Fibroblast of lung (primary cell): ENCODE results near the gene ARHGAP18. TPM values are rescaled to one million over a fixed set of nuclear protein-coding genes. Genes with fewer than 3 reads are reported as not detected.
A peak's percentile ranks its signal among the peaks of the same experiment; 100 is the strongest.

Experiments used
- DNase-seq, 2 donors: peaks; one replicate each; pipeline versions ENCODE4 v3.0.0 to v3.0.0-alpha.2; 2010; ENCODE audit warnings: low read depth in 2 of 2
- H2AFZ ChIP-seq: 2 replicates; pipeline ENCODE4 v1.5.1; 2012; ENCODE audit warnings: low read length, control low read depth, inconsistent platforms
- H3K27ac ChIP-seq: 2 replicates; pipeline ENCODE4 v1.5.1; 2011; ENCODE audit warnings: low read length, control low read depth; ENCODE audit not compliant: insufficient read depth
- H3K27me3 ChIP-seq: 2 replicates; pipeline ENCODE4 v1.5.1; 2011; ENCODE audit warnings: mild to moderate bottlenecking, low read length; ENCODE audit not compliant: control insufficient read depth, insufficient read depth
- H3K36me3 ChIP-seq: 2 replicates; pipeline ENCODE4 v1.5.1; 2011; ENCODE audit warnings: low read length; ENCODE audit not compliant: control insufficient read depth, insufficient read depth
- H3K4me1 ChIP-seq: 2 replicates; pipeline ENCODE4 v1.5.1; 2011; ENCODE audit warnings: low read length; ENCODE audit not compliant: control insufficient read depth, insufficient read depth; ENCODE audit errors: extremely low read depth
- H3K4me2 ChIP-seq: 2 replicates; pipeline ENCODE4 v1.5.1; 2011; ENCODE audit warnings: low read length, control low read depth; ENCODE audit not compliant: insufficient read depth; ENCODE audit errors: extremely low read depth
- H3K4me3 ChIP-seq, 4 experiments: fragments of 200-600 bp in 1 of 4; sonication (generic) in 1 of 4; replicated peaks in 1 of 4; 2 replicates each; pipeline ENCODE4 v1.5.1; 2011 to 2016; ENCODE audit warnings: low read length in 4 of 4, low read depth in 3 of 4, mild to moderate bottlenecking in 3 of 4, control low read depth in 2 of 4, inconsistent platforms in 1 of 4, mixed read lengths in 1 of 4; ENCODE audit not compliant: insufficient read depth in 1 of 4; ENCODE audit errors: control extremely low read depth in 1 of 4
- H3K79me2 ChIP-seq: 2 replicates; pipeline ENCODE4 v1.5.1; 2012; ENCODE audit warnings: mild to moderate bottlenecking, low read length, inconsistent platforms; ENCODE audit not compliant: control insufficient read depth, insufficient read depth
- H3K9ac ChIP-seq: 2 replicates; pipeline ENCODE4 v1.5.1; 2011; ENCODE audit warnings: mild to moderate bottlenecking, low read length, control low read depth; ENCODE audit not compliant: insufficient read depth
- H3K9me3 ChIP-seq: 2 replicates; pipeline ENCODE4 v1.5.1; 2012; ENCODE audit warnings: low read depth, low read length; ENCODE audit not compliant: control insufficient read depth, insufficient read depth
- H4K20me1 ChIP-seq: 2 replicates; pipeline ENCODE4 v1.5.1; 2011; ENCODE audit warnings: low read length; ENCODE audit not compliant: control insufficient read depth, insufficient read depth; ENCODE audit errors: extremely low read depth
- EZH2 ChIP-seq: IDR thresholded peaks from 2 replicates; pipeline ENCODE4 v1.5.1; 2012; ENCODE audit warnings: low read length, control low read depth, mild to moderate bottlenecking; ENCODE audit errors: missing control alignments
- polyA plus RNA-seq, 2 donors: library from polyadenylated mRNA; depleted of rRNA in 1 of 2; stranded (reverse) in 1 of 2; unstranded in 1 of 2; fragments of >200 nt; gene quantifications; 2 replicates each; pipeline ENCODE4 v1.2.1, GENCODE V29; 2011 to 2012; ENCODE audit warnings: missing spikeins in 1 of 2
- total RNA-seq: library from RNA; depleted of rRNA; stranded (reverse); fragments of >200 nt; gene quantifications from 2 replicates; pipeline ENCODE4 v1.2.1, GENCODE V29; 2014
- TF ChIP-seq, protein P1 (sequence below), 2 donors: IDR thresholded peaks in 1 of 2; conservative IDR thresholded peaks in 1 of 2; 1 replicate in 1 of 2; 2 replicates in 1 of 2; pipeline ENCODE4 v1.5.1; 2011 to 2012; ENCODE audit warnings: low read length in 2 of 2, control low read depth in 1 of 2, inconsistent platforms in 1 of 2, low read depth in 1 of 2, mild to moderate bottlenecking in 1 of 2

Gene ARHGAP18
- total and polyA plus RNA-seq, 2 donors (not counting 1 experiment from before 2014, with no cell fraction given), result 18.6 to 38.3 TPM

DNA sequence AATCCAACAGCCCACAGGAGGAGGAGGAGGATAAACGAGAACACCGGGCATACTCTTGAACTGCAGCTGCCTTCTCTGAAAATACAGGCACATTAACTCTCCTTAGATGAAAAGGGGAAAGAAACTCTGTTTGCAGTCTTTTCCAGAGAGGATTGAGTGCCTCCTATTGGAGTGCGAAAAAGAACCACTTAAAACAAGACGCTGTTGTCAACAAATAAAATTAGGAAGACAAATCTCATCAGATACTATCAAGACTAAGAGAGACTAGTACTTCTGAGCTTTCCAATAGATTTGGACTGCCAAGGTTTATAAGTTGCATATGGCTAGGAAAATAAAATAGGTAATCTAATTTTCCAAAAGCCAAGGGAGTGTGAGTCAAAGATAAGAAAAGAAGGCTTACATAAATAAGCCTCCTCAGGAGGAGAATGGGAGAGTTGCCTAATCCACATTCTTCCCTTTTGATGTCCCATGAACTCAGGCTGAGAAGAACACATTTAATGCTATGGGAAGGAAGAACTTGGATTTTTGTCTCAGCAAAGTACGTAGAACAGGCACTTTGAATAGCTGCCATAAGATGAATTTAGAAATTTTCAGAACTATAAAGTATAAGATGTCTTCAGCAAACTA is 154.7 kb downstream of the ARHGAP18 start:
- TF ChIP-seq, protein P1, sequence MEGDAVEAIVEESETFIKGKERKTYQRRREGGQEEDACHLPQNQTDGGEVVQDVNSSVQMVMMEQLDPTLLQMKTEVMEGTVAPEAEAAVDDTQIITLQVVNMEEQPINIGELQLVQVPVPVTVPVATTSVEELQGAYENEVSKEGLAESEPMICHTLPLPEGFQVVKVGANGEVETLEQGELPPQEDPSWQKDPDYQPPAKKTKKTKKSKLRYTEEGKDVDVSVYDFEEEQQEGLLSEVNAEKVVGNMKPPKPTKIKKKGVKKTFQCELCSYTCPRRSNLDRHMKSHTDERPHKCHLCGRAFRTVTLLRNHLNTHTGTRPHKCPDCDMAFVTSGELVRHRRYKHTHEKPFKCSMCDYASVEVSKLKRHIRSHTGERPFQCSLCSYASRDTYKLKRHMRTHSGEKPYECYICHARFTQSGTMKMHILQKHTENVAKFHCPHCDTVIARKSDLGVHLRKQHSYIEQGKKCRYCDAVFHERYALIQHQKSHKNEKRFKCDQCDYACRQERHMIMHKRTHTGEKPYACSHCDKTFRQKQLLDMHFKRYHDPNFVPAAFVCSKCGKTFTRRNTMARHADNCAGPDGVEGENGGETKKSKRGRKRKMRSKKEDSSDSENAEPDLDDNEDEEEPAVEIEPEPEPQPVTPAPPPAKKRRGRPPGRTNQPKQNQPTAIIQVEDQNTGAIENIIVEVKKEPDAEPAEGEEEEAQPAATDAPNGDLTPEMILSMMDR (conservative IDR thresholded peaks at IDR 0.05 in 1 of 2, IDR thresholded peaks at IDR 0.05 in 1 of 2; ENCODE audit: low read depth in 1 of 2, low read length in 2 of 2), result no peak
- TF ChIP-seq EZH2, result no peak
- Histone ChIP-seq H3K4me3 (no peak overlapping the region), H3K9ac (no peak overlapping the region), H3K79me2 (no peaks in the 10 kb centered on the region), H2AFZ (no peak overlapping the region), H3K9me3 (no peaks in the 10 kb centered on the region), H3K27me3 (no peaks in the 10 kb centered on the region), H4K20me1 (no peaks in the 10 kb centered on the region), H3K36me3 (no peaks in the 10 kb centered on the region), H3K27ac (no peak overlapping the region), H3K4me1 (no peaks in the 10 kb centered on the region), H3K4me2 (no peak overlapping the region)
- DNase-seq, result peak; percentile 40 to 71

DNA sequence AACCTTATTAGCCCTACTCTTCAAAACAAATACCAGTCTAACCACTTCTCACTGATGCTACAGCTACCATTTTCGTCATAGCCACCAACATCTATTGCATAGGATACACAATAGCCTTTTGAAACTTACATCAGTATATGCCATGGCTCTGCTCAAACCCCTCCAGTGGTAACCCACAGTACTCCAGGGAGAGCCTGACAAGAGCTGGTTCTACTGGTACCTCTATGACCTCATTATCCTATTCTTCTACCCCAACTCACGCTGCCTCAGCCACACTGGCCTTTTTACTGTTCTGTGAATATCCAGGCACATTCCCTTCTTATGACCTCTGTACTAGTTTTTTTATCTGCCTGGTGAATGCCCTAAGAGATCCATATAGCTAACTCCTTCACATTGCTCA is 157.6 kb downstream of the ARHGAP18 start:
- Histone ChIP-seq H3K4me1 (no peaks in the 10 kb centered on the region), H4K20me1 (no peaks in the 10 kb centered on the region), H2AFZ (no peak overlapping the region), H3K79me2 (no peaks in the 10 kb centered on the region), H3K9me3 (no peaks in the 10 kb centered on the region), H3K36me3 (no peaks in the 10 kb centered on the region), H3K27me3 (no peaks in the 10 kb centered on the region), H3K4me3 (no peak overlapping the region), H3K9ac (no peak overlapping the region), H3K4me2 (no peak overlapping the region), H3K27ac (no peak overlapping the region)
- DNase-seq, result no peak
- TF ChIP-seq, protein P1 (conservative IDR thresholded peaks at IDR 0.05 in 1 of 2, IDR thresholded peaks at IDR 0.05 in 1 of 2; ENCODE audit: low read depth in 1 of 2, low read length in 2 of 2), result no peak

DNA sequence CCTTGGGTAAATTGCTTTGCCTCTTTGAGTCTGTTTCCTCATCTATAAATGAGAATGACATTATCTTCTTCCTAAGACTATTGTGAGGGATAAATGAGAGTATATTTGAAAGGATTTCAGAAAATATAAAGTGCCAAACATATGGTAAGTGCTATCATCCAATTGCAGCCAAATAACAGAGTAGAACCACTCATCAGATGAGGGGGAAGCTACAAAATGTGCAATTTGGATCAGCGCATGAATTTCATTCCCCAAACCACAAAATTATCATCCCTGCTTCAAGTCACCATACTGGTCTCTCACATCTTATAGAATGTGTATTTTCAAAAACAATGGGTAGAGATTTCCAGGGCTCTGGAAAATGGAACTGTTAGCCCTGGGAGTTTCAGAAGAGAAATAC is 158.5 kb downstream of the ARHGAP18 start:
- H3K4me3 ChIP-seq, result no peak overlapping the region
- no peaks in the 10 kb centered on the region for H4K20me1 ChIP-seq
- no peak for DNase-seq
- H3K9me3 ChIP-seq, result no peaks in the 10 kb centered on the region
- H2AFZ ChIP-seq, result no peak overlapping the region
- no peak overlapping the region for H3K9ac ChIP-seq
- H3K4me1 ChIP-seq, result no peaks in the 10 kb centered on the region
- H3K27me3 ChIP-seq, result no peaks in the 10 kb centered on the region
- no peak overlapping the region for H3K4me2 ChIP-seq
- H3K79me2 ChIP-seq, result no peaks in the 10 kb centered on the region
- no peaks in the 10 kb centered on the region for H3K36me3 ChIP-seq
- H3K27ac ChIP-seq, result no peak overlapping the region
- TF ChIP-seq, protein P1 (conservative IDR thresholded peaks at IDR 0.05 in 1 of 2, IDR thresholded peaks at IDR 0.05 in 1 of 2; ENCODE audit: low read depth in 1 of 2, low read length in 2 of 2), result no peak
- TF ChIP-seq EZH2, result no peak
